ENCODE measurements around the gene SH3RF1.

Gene SH3RF1

GRCh38 chr4:169045862-169046584, 224.7 kb downstream of the SH3RF1 start:
- intact Hi-C loops (cut with DNase I) = no loop called here
- DNase-seq = no peak

GRCh38 chr4:169044714-169045447, 225.9 kb downstream of the SH3RF1 start:
- DNase-seq = no peak
- intact Hi-C loops (cut with DNase I) = no loop called here
